RPMI8226 (cell line): ENCODE measurements around the gene THRSP.

Experiments
- DNase-seq: peaks from one replicate; pipeline ENCODE4 v3.0.0-alpha.2; 2015

THRSP gene

GRCh38 chr11:78100676-78101472 lies 37.2 kb downstream of the THRSP start:
- DNase-seq, result no peak

DNA sequence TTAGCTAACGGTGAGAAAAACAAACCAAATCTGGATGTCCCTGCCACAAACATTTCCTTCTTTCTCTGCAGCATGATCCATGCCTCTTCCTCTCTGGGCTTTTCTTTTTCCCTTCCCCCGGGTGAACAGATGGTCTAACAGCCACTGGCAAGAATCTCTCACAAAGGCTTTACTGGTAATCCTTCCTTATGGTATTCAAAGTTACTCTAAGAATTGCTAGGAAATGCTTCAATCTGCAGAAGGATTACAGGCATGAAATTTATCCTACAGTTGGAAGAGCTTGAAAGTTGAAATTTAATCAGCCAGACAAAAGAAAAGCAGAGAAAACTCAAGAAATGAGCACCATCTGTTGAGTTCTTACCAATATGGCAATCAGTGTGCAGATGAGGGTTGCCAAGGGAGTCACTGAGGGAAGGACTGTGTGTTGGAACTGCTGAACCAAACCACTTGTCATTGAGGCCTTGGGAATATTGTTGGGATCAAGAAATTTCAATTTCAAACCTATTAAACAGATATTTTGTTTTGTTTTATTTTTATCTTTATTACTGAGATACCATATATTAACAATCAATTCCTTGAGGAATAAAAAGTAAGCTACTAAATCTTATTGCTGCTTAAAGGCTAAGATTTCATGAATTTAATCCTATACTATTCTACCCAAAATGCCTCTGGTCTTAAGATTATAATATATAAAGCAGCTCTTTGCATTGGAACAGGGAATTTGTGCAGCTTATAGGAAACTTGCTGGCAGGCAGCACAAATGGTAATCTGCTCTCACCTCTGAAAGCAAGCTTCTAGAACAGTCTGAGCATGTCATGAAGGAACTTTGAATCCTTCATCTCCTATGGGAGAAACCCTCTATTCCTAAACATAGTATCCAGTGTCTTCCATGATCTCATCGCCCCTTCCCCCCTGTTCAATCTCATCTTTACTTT lies 45.7 kb downstream of the THRSP start:
- DNase-seq, result no peak

DNA sequence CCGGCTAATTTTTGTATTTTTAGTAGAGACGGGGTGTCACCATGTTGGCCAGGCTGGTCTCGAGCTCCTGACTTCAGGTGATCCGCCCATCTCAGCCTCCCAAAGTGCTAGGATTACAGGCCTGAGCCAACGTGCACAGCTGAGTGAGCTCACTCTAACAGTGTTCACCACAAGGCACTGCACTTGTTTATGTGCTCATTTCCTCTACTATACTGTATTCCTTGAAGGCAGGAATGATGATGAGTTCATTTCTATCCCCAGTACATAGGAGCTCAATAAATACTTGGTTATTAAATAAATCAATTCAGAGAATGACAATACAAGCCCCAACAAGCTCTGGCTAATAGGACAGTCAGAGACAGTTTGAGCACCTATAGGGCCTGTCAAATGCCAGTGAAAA lies 46.7 kb downstream of the THRSP start:
- no peak for DNase-seq

- DNase-seq, result no peak
These were observed 47.2 kb downstream of the THRSP start for GRCh38 chr11:78110830-78111229.

- DNase-seq, result no peak
These were observed 47.6 kb downstream of the THRSP start for GRCh38 chr11:78111298-78111697.

GRCh38 chr11:78112582-78113275 lies 49.1 kb downstream of the THRSP start:
- DNase-seq, result no peak
